Measurements from ENCODE around the gene LSM3. TPM values are rescaled to one million over a fixed set of nuclear protein-coding genes. Genes with fewer than 3 reads are reported as not detected.
A peak's percentile ranks its signal among the peaks of the same experiment; 100 is the strongest.

LSM3 gene
- total and polyA plus RNA-seq, 9 of the 15 experiments (the other 6 are each of a cell fraction or from before 2014, with no cell fraction given): 33.8 to 203 (median 61.2) TPM

- TF ChIP-seq CTBP1 (IDR thresholded peaks at IDR 0.05; ENCODE audit: borderline replicate concordance) (no peak), ZFX (CRISPR knock-in tag; IDR thresholded peaks at IDR 0.05) (0 out of 2 replicates have a peak, but pooled peaks have one; percentile 13), MAFK (IDR thresholded peaks at IDR 0.05; ENCODE audit: low read length) (no peak)
These were observed 32.1 kb upstream of the LSM3 start (continued) for GRCh38 chr3:14146381-14147065.

GRCh38 chr3:14147066-14147435 lies 31.6 kb upstream of the LSM3 start:
- Histone ChIP-seq H3K36me3 (ENCODE audit: control insufficient read depth, insufficient read depth, low read length) (peaks cover 73% of the 10 kb centered on the region; the same call in 2 of the 3 replicates), H3K27me3 (ENCODE audit: control insufficient read depth in 2 of 2, insufficient read depth in 2 of 2, low read length in 2 of 2) (no peaks in the 10 kb centered on the region), H2AFZ (ENCODE audit: low read depth, low read length) (no peak overlapping the region), H3K9ac (ENCODE audit: insufficient read depth in 1 of 2, low read depth in 2 of 2, low read length in 2 of 2) (no peak overlapping the region), H4K20me1 (replicated peaks; ENCODE audit: control insufficient read depth, insufficient read depth, low read length) (no peaks in the 10 kb centered on the region), H3K27ac (ENCODE audit: extremely low read depth, low read depth, low read length) (no peak overlapping the region), H3K9me1 (ENCODE audit: control insufficient read depth, insufficient read depth, low read length) (no peaks in the 10 kb centered on the region), H3K9me3 (replicated peaks; ENCODE audit: control insufficient read depth, insufficient read depth, low read depth, low read length) (no peaks in the 10 kb centered on the region), H3K4me2 (ENCODE audit: insufficient read depth, low read length) (no peak overlapping the region), H3K79me2 (ENCODE audit: control insufficient read depth, insufficient read depth, low read length) (no peaks in the 10 kb centered on the region), H3K4me1 (replicated peaks in 1 of 2; ENCODE audit: control insufficient read depth in 2 of 2, insufficient read depth in 2 of 2, low read length in 2 of 2) (peaks cover 10 to 13% of the 10 kb centered on the region in 2 experiments), H3K4me3 (no peak overlapping the region)
- WGBS (ENCODE audit: insufficient coverage, low coverage, missing lambda C conversion rate): 90% methylated on average over 5 of the region's 5 CpGs
- intact Hi-C loops (cut with micrococcal nuclease): no loop called here
- ATAC-seq: no peak
- in situ Hi-C loops (cut with MboI): no loop called here
- BruUV-seq (replicated peaks): no TSS peak
- DNase-seq (ENCODE audit: extremely low read depth in 1 of 4, low spot score in 3 of 4): no peak
- ChIA-PET CTCF (ENCODE audit: low intra/inter-chr PET ratio) (no interaction called here), POLR2A (interaction anchor here (0.6 kb wide), 1 partner anchor 97 kb away, joined by 3 read pairs; no protein-coding TSS in a partner anchor)
- TF ChIP-seq L3MBTL2 (IDR thresholded peaks at IDR 0.05) (no peak), ZNF561 (CRISPR knock-in tag; conservative IDR thresholded peaks at IDR 0.05) (no peak), CREB5 (CRISPR knock-in tag; IDR thresholded peaks at IDR 0.05) (no peak), EZH2 (IDR thresholded peaks at IDR 0.05; ENCODE audit: borderline replicate concordance, low read depth, low read length) (no peak), BRF1 (IDR thresholded peaks at IDR 0.05; ENCODE audit: borderline replicate concordance, extremely low read depth, insufficient read length) (no peak), HOMEZ (CRISPR knock-in tag; IDR thresholded peaks at IDR 0.05) (no peak), MXI1 (IDR thresholded peaks at IDR 0.05; ENCODE audit: low read depth, low read length) (no peak), MAX (CRISPR knock-in tag; IDR thresholded peaks at IDR 0.05) (no peak), ZNF277 (CRISPR knock-in tag; IDR thresholded peaks at IDR 0.05; ENCODE audit: borderline replicate concordance) (no peak), HDAC8 (tag; IDR thresholded peaks at IDR 0.05) (no peak), HNRNPLL (IDR thresholded peaks at IDR 0.05; ENCODE audit: low read depth, low read length, poor library complexity, severe bottlenecking) (no peak), ZNF274 (IDR thresholded peaks at IDR 0.05; ENCODE audit: borderline replicate concordance, low read depth, low read length) (no peak), HNRNPL (IDR thresholded peaks at IDR 0.05; ENCODE audit: low read depth, low read length) (no peak), IFI16 (CRISPR knock-in tag; IDR thresholded peaks at IDR 0.05) (no peak)
- FAIRE-seq: no peak

All from K562 (cell line).